Measurements from ENCODE around the gene MAST2. TPM values are rescaled to one million over a fixed set of nuclear protein-coding genes. Genes with fewer than 3 reads are reported as not detected.

Gene MAST2
- total and polyA plus RNA-seq, 2 of the 4 experiments (the other 2 are of a cell fraction), result 14.2 to 41.0 TPM

GRCh38 chr1:45787905-45788304 is 15.5 kb upstream of the MAST2 start:
- H3K14ac ChIP-seq (replicated peaks; ENCODE audit: low read depth, low read length), result no peak overlapping the region
- H4K20me1 ChIP-seq (ENCODE audit: insufficient read depth, low read length), result no peaks in the 10 kb centered on the region
- no peak overlapping the region for H3K4ac ChIP-seq (ENCODE audit: low read depth, low read length)
- no peaks in the 10 kb centered on the region for H3K36me3 ChIP-seq (ENCODE audit: control insufficient read depth, insufficient read depth, low read length)
- DNase-seq, result no peak
- H2BK5ac ChIP-seq (ENCODE audit: low read depth, low read length, poor library complexity, severe bottlenecking), result no peak overlapping the region
- TF ChIP-seq MAZ (IDR thresholded peaks at IDR 0.05; ENCODE audit: borderline replicate concordance, low read depth, low read length), result no peak
- H2BK120ac ChIP-seq (ENCODE audit: low read depth, low read length), result no peak overlapping the region
- no peaks in the 10 kb centered on the region for H3K9me1 ChIP-seq (ENCODE audit: insufficient read depth, low read length)
- H4K8ac ChIP-seq (ENCODE audit: low read depth in 2 of 2, low read length in 2 of 2), result no peak overlapping the region
- no peak overlapping the region for H4K91ac ChIP-seq (ENCODE audit: insufficient read depth, low read depth, low read length)
- WGBS, 2 experiments (ENCODE audit: extremely low coverage in 2 of 2, insufficient read length in 1 of 2), result 20% methylated on average over 1 of the region's 4 CpGs; no CpG with 5 or more reads in 1 of the 2 experiments
- no peak overlapping the region for H3K27ac ChIP-seq (ENCODE audit: insufficient read depth, low read length)
- H2AK5ac ChIP-seq (ENCODE audit: low read depth, low read length), result no peak overlapping the region
- ChIA-PET POLR2A (ENCODE audit: unreplicated experiment) (no interaction called here), CTCF (no interaction called here)
- no peak overlapping the region for H2AFZ ChIP-seq (replicated peaks; ENCODE audit: low read length, poor library complexity)
- peaks cover 2% of the 10 kb centered on the region; the same call in 1 of the 2 replicates for H3K27me3 ChIP-seq (ENCODE audit: control insufficient read depth, insufficient read depth, low read length)
- in situ Hi-C loops (cut with MboI; ENCODE audit: low sequenced_read_pairs) (no loop called here), intact Hi-C loops (cut with micrococcal nuclease) (no loop called here), dilution Hi-C loops (cut with HindIII; ENCODE audit: low sequenced_read_pairs, unreplicated experiment) (no loop called here)
- H3K4me2 ChIP-seq (ENCODE audit: low read depth, low read length), result no peak overlapping the region
- no peak overlapping the region for H4K5ac ChIP-seq (ENCODE audit: low read depth, low read length)
- H2AK9ac ChIP-seq (replicated peaks; ENCODE audit: low read depth, low read length, poor library complexity), result no peak overlapping the region
- no peaks in the 10 kb centered on the region for H3K79me1 ChIP-seq (ENCODE audit: low read depth in 1 of 2, low read length in 2 of 2)
- H3K9ac ChIP-seq (ENCODE audit: low read depth, low read length), result no peak overlapping the region
- H3K23ac ChIP-seq (ENCODE audit: low read depth, low read length), result no peak overlapping the region
- no peaks in the 10 kb centered on the region for H3K9me3 ChIP-seq (ENCODE audit: control insufficient read depth, insufficient read depth, low read length)
- no peak overlapping the region for H3K56ac ChIP-seq (ENCODE audit: extremely low read depth, insufficient read depth, low read length)
- H3K18ac ChIP-seq (ENCODE audit: low read depth, low read length), result no peak overlapping the region
- no peak for ATAC-seq (ENCODE audit: low read depth)
- no peak overlapping the region for H2BK20ac ChIP-seq (ENCODE audit: low read depth, low read length)
- H3K4me3 ChIP-seq (ENCODE audit: insufficient read depth, low read depth, low read length), result no peak overlapping the region
- no peaks in the 10 kb centered on the region for H3K4me1 ChIP-seq (ENCODE audit: control insufficient read depth, insufficient read depth, low read length)
- BruUV-seq (replicated peaks), result no TSS peak
- H2BK15ac ChIP-seq (ENCODE audit: low read depth, low read length), result no peak overlapping the region

Measured in IMR-90 (cell line).